HG03066 (cell line): ENCODE data around the gene B3GAT1.

Experiments used
- ATAC-seq: cut with Tn5 transposase; IDR thresholded peaks from one replicate; pipeline ENCODE4 v1.9.1; 2021; ENCODE audit warnings: low read depth; ENCODE audit not compliant: unreplicated experiment

B3GAT1 gene

GRCh38 chr11:134413043-134413825, 1.2 kb upstream of the B3GAT1 start:
- ATAC-seq = no peak

DNA sequence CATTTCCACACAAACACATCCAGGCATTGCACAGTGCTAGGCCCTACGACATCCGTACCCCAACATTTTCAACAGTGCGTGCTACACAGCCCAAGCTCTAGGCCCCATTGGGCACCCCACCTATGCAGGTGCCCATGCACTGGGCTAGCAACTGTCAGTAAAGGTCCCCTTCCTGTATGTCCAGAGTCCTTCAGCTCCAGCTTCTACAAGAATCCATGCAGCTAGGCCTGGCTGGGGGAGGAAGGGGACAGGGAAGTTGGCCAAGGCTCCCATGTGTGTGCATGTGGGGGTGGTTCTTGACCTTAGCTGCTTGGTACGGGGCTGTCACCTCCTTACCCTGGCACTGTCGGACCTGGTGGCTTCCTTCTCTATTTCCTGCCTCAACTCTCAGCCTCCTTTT, 1.3 kb downstream of the B3GAT1 start:
- ATAC-seq = no peak

GRCh38 chr11:134409552-134410429, 2.3 kb downstream of the B3GAT1 start:
- ATAC-seq = no peak

DNA sequence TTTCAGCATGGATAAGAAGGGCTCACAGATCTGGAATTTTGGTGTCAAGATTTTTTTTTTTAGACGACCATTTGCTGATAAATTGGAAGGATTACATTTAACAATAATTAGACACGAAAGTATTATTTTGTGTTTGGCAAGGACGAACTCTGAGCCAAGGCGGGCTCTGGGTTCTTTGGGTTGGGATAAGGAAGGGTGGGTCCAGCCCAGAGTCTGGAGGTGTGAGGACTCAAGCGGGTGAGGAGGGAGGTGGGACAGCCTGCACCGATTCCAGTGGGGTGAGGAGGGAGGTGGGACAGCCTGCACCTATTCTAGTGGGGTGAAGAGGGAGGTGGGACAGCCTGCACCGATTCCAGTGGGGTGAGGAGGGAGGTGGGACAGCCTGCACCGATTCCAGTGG, 4.1 kb downstream of the B3GAT1 start:
- ATAC-seq = no peak

DNA sequence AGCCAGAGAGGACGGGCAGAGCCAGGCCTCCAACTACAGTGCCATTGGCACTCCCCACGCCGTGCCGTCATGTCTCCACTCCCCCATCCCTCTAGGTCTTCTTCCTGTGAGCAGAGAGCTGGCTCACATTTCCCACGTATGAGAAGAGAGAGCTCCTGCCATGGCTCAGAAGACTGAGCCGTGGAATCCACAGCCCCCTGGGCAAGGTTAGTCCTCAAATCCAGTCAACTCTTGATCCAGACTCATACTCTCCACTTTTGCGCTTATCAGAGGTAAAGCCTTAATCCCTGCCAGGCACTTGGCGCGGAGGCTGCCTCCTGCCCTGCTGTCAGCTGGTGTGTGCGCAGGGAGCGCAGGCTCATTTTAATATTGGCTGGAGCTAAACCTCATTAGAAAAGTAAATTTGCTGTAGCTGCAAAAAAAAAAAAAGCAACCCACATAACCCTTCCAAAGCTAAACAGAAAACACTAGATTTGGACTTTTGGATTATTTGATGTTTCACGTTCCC, 4.7 kb downstream of the B3GAT1 start:
- no peak for ATAC-seq

- ATAC-seq = no peak
These were observed 5.5 kb downstream of the B3GAT1 start for GRCh38 chr11:134406264-134407185.

DNA sequence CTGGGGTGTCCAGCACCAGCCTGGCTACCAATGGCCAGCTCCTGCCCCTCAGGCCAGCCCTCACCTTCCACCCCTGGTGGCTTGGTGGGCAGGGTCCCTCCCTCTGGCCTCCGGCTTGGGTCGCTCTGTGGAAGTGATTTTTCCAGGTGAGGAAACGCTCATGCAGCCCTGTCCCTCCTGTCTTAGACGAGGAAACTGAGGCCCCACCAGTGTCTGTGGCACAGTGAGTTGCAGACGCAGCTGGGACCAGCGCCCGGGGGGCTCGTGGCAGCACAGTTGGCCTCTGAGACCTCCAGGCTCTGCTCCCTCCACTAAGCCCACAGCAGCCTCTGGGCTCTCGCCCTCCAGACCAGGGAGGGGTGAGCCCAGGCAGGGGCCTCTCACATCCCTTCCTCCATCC, 6.2 kb downstream of the B3GAT1 start:
- ATAC-seq = no peak

- no peak for ATAC-seq
These were observed 6.6 kb downstream of the B3GAT1 start for GRCh38 chr11:134405436-134405835.

DNA sequence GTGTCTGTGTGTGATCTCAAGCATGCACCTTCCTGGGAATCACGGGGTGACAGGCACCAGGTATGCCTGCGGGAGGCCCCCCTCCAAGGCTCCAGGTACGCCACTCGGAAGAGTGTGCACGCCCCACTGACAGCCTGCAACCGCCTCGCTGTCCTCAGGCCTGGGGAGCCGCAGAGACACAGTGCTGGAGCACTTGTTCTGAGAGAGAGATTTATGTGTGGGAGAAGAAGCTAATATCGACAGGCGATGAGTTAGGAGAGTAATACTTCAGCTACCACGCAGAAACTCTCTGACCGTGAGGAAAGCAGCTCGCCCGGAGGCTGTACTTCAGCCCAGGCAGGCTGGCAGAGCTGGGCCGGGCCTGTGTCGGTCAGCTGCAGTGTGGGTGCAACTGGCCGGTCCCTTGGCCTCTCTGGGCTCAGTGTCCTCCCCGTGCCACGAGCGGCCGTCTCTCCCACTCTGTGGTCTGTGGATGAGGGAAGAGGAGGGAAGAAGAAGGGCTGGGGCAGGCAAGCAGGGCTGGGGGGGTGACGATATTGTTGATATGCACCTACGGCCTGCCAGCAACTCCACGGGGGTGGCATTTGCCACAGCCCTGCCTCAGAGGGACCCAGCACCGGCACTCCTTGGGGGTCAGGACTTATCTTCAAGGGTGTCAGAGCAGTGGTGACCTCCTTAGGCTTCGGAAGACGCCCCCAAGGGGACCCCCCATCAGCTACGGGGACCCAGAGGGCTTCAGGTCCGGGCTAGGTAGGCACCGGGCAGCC, 7.3 kb downstream of the B3GAT1 start:
- no peak for ATAC-seq

DNA sequence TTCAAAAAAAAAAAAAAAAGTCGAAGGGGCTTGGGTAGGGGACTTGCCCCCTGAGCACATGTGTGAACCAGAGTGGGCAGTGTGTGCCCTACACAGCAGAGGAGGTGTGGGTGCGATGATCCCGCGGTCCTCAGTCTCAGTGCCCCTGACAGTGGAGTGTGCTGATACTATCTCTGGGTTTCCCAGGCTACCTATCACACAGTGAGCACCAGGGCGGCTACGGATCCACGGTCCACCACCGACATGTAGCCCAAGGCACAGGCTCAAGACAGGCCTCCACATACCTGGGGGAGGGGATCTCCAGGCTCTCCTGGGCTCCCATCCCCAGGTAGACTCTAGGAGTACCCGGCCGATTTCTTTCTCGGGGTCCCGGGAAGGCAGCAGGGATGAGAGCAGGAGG, 9.1 kb downstream of the B3GAT1 start:
- no peak for ATAC-seq

- ATAC-seq = no peak
These were observed 9.9 kb downstream of the B3GAT1 start for GRCh38 chr11:134401825-134402809.

DNA sequence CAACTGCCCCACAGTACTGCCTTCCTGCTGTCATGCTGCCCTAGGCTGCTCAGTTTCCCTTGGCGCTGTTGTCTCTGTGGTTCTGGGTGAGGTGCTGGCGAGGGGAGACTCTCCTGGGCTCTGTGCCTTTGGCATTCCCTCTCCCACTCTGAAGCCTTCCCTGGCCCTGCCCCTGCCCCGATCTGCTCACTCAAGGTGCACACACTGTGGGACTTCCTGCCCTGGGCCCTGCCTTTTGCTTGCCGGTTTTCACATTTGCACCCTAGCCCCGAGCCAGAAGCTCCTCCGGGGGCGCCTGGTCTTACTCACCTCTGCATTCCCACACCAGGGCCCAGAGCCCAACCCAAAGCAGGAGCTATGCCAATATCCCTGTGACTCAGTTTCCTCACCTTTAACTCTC, 12.0 kb downstream of the B3GAT1 start:
- ATAC-seq = no peak

- no peak for ATAC-seq
These were observed 12.8 kb downstream of the B3GAT1 start for GRCh38 chr11:134399293-134399654.

DNA sequence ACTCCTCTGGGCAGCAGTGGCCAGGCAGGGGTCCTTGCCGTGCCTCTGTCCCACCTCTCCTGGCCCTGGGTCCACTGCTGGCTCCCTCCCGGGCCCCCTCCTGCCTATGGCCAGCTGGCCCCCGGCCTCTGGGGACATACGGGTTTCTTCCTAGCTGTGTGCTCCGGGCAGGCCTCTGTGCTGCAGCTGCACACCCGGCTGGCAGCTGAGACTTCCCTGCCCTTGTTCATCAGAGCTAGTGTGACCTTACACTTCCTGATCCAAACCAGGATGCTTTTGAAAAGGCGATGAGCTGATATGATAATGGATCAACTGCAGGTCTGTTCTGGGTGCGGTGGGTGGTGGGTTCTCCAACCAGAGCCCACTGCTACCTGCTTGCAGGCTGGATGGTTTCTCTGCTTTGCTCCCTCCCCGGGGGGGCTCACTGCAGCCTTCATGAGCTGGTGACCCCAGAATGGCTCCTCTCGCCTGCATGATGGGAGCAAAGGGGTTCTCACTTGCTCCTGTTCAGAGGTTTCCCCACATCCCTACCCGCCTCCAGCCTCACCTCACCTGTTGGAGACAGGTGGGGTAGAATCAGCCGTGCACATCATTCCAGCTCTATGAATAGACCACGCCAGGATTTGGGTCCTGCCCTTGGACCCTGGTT, 13.3 kb downstream of the B3GAT1 start:
- no peak for ATAC-seq

- ATAC-seq = no peak
These were observed 14.0 kb downstream of the B3GAT1 start for GRCh38 chr11:134398079-134398444.

DNA sequence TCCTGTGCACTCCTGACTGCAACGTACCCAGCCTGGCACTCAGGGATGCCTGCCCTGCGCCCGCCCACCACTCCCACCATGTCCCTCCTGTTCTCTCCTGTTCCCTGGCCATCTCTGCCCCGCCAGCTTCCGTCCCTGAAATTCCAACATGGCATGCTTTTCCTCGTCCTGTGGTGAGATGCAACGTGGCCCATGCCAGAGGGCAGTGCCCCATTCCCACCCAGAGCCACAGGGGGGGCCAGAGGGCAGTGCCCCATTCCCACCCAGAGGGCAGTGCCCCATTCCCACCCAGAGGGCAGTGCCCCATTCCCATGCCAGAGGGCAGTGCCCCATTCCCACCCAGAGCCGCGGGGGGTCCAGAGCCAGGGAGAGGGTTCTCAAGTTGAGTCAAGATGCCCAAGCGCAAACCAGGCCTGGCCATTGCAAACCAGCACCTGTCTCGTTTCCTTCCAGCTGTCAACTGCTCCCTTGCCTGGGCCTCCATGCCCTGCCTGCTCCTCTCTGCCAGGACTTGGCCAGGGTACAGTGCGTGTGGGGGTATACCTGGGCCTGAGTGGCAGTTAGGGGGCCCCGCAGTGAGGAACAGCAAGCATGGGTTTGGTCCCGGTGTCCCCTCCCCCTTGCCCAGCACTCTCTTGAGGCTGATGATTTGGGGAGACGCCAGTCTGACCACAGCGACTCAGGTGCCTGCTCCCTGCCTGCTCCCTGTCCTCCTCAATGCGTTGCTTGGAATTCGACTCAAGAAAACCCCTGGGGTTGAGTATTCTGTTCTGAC, 14.6 kb downstream of the B3GAT1 start:
- ATAC-seq = no peak

DNA sequence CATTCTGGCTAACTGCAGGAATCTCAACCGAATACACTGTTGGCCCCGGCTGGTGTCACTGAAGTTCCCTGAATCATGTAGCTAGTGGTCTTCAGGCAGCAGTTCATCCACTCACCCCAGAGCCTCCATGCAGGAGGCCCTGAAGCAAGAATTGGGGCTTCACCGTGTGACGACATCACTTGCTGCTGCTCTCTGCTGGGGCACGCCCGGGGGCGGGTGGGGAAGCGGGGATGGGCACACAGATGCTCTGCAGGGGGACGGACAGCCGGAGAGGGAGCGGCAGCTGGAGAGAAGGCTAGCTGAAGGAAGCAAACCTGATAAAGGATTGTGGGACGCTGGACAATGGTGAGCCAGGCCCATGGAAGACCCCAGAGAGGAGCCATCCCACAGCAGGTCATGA, 17.0 kb downstream of the B3GAT1 start:
- no peak for ATAC-seq

- ATAC-seq = no peak
These were observed 17.7 kb downstream of the B3GAT1 start for GRCh38 chr11:134394311-134394710.
